ENCODE measurements around the gene INO80.

DNA sequence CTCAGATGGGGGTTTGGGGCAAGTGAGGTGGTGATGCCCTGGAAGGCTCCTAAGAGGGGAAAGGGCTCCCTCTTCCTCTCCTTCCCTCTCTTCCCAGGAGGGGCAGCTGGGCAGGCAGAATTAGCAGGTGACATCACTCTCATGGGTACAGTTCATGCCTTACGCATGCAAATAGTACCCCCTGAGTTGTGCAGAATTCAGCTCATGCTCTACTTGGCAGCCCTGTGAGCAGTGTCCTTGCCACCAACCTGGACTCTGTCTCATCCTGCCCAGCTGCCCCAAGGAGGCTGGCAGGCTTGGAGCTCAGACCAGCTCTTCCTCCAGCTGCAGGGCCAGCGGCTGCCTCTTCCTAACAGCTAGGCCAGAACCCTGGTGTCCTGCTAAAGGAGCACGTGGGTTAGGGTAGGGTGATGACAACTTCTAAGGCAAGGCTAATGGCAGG lies 159.5 kb downstream of the INO80 start:
- TF ChIP-seq, protein P1, sequence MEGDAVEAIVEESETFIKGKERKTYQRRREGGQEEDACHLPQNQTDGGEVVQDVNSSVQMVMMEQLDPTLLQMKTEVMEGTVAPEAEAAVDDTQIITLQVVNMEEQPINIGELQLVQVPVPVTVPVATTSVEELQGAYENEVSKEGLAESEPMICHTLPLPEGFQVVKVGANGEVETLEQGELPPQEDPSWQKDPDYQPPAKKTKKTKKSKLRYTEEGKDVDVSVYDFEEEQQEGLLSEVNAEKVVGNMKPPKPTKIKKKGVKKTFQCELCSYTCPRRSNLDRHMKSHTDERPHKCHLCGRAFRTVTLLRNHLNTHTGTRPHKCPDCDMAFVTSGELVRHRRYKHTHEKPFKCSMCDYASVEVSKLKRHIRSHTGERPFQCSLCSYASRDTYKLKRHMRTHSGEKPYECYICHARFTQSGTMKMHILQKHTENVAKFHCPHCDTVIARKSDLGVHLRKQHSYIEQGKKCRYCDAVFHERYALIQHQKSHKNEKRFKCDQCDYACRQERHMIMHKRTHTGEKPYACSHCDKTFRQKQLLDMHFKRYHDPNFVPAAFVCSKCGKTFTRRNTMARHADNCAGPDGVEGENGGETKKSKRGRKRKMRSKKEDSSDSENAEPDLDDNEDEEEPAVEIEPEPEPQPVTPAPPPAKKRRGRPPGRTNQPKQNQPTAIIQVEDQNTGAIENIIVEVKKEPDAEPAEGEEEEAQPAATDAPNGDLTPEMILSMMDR (IDR thresholded peaks at IDR 0.05), result no peak
- TF ChIP-seq POLR2A (IDR thresholded peaks at IDR 0.05), result no peak

Data from breast epithelium (tissue), 3 donors.